ENCODE measurements around the gene SREBF1. TPM values are rescaled to one million over a fixed set of nuclear protein-coding genes. Genes with fewer than 3 reads are reported as not detected.

Gene SREBF1
- total and polyA plus RNA-seq, 3 donors from 2014 or later: 142 to 256 (median 239) TPM

GRCh38 chr17:17824119-17824782 is 12.5 kb downstream of the SREBF1 start:
- Histone ChIP-seq H3K27me3 (no peaks in the 10 kb centered on the region), H3K4me1 (peaks cover 62% of the 10 kb centered on the region), H3K27ac (peak overlapping the region; percentile 73 to 90), H3K9me3 (no peaks in the 10 kb centered on the region), H3K4me3 (peak overlapping the region; percentile 43 to 57), H3K36me3 (ENCODE audit: low read depth, missing control alignments) (no peaks in the 10 kb centered on the region)
- intact Hi-C loops (cut with DNase I; ENCODE audit: low total_unique reads): no loop called here
- no peak for DNase-seq
- 9 to 15% methylated on average over 7 to 11 of the region's 11 CpGs for WGBS, 2 donors
- TF ChIP-seq POLR2A (IDR thresholded peaks at IDR 0.05): no peak

GRCh38 chr17:17823433-17824118 is 13.2 kb downstream of the SREBF1 start:
- peak; percentile 89 for DNase-seq
- TF ChIP-seq POLR2A (IDR thresholded peaks at IDR 0.05): no peak
- TF ChIP-seq CTCF (IDR thresholded peaks at IDR 0.05): no peak
- H3K36me3 ChIP-seq (ENCODE audit: low read depth, missing control alignments): no peaks in the 10 kb centered on the region
- H3K9me3 ChIP-seq: no peaks in the 10 kb centered on the region
- intact Hi-C loops (cut with DNase I; ENCODE audit: low total_unique reads): no loop called here
- peak overlapping the region; percentile 57 to 68 for H3K4me3 ChIP-seq
- H3K27me3 ChIP-seq: no peaks in the 10 kb centered on the region
- 1 to 3% methylated on average over 15 to 47 of the region's 69 CpGs for WGBS, 2 donors
- H3K4me1 ChIP-seq: peaks cover 62% of the 10 kb centered on the region
- H3K27ac ChIP-seq: peak overlapping the region; percentile 73 to 90

GRCh38 chr17:17822616-17823015 is 14.2 kb downstream of the SREBF1 start:
- no peaks in the 10 kb centered on the region for H3K36me3 ChIP-seq (ENCODE audit: low read depth, missing control alignments)
- no peaks in the 10 kb centered on the region for H3K27me3 ChIP-seq
- H3K4me1 ChIP-seq: peaks cover 64% of the 10 kb centered on the region
- intact Hi-C loops (cut with DNase I; ENCODE audit: low total_unique reads): no loop called here
- H3K9me3 ChIP-seq: no peaks in the 10 kb centered on the region
- peak overlapping the region; percentile 57 to 68 for H3K4me3 ChIP-seq
- no peak for TF ChIP-seq POLR2A (IDR thresholded peaks at IDR 0.05)
- no peak for TF ChIP-seq CTCF (IDR thresholded peaks at IDR 0.05)
- WGBS, 2 donors: 52% methylated on average over 3 of the region's 3 CpGs; no CpG with 5 or more reads in 1 of the 2 donors
- peak overlapping the region; percentile 35 to 90 for H3K27ac ChIP-seq
- DNase-seq: no peak

GRCh38 chr17:17822189-17822588 is 14.6 kb downstream of the SREBF1 start:
- peak; percentile 90 for DNase-seq
- peak overlapping the region; percentile 57 to 68 for H3K4me3 ChIP-seq
- peak overlapping the region; percentile 35 to 90 for H3K27ac ChIP-seq
- no peaks in the 10 kb centered on the region for H3K9me3 ChIP-seq
- WGBS, 2 donors: 9 to 40% methylated on average over 1 of the region's 1 CpG
- H3K27me3 ChIP-seq: no peaks in the 10 kb centered on the region
- H3K36me3 ChIP-seq (ENCODE audit: low read depth, missing control alignments): no peaks in the 10 kb centered on the region
- H3K4me1 ChIP-seq: peaks cover 60% of the 10 kb centered on the region
- TF ChIP-seq CTCF (IDR thresholded peaks at IDR 0.05) (no peak), POLR2A (IDR thresholded peaks at IDR 0.05) (no peak)
- intact Hi-C loops (cut with DNase I; ENCODE audit: low total_unique reads): no loop called here

GRCh38 chr17:17820463-17821158 is 16.2 kb downstream of the SREBF1 start:
- WGBS, 2 donors: 84 to 85% methylated on average over 7 of the region's 7 CpGs
- Histone ChIP-seq H3K4me3 (no peak overlapping the region), H3K27me3 (no peaks in the 10 kb centered on the region), H3K9me3 (no peaks in the 10 kb centered on the region), H3K36me3 (ENCODE audit: low read depth, missing control alignments) (no peaks in the 10 kb centered on the region), H3K27ac (no peak overlapping the region), H3K4me1 (peaks cover 52% of the 10 kb centered on the region)
- intact Hi-C loops (cut with DNase I; ENCODE audit: low total_unique reads): no loop called here
- no peak for DNase-seq
- TF ChIP-seq POLR2A (IDR thresholded peaks at IDR 0.05) (no peak), CTCF (IDR thresholded peaks at IDR 0.05) (no peak)
